ENCODE measurements around the gene IL1RAPL2.
"Not testable (repeated sequence)": the region's sequence is repeated elsewhere in the genome, so short reads cannot be mapped to it uniquely, and the experiment has no call there.

Gene IL1RAPL2

DNA sequence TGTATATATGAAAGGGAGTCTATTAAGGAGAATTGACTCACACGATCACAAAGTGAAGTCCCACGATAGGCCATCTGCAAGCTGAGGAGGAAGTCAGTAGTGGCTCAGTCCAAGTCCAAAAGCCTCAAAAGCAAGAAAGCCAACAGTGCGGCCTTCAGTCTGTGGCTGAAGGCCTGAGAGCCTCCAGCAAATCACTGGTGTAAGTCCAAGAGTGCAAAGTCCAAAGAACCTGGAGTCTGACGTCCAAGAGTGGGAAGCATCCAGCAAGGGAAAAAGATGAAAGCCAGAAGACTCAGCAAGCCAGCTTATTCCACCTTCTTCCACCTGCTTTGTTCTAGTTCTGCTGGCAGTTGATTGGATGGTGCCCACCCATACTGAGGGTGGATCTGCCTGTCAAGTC is 104.1 kb downstream of the IL1RAPL2 start:
- no peak for DNase-seq (ENCODE audit: low spot score)

GRCh38 chrX:104677517-104677916 is 111.5 kb downstream of the IL1RAPL2 start:
- DNase-seq (ENCODE audit: low spot score), result not testable (repeated sequence)

DNA sequence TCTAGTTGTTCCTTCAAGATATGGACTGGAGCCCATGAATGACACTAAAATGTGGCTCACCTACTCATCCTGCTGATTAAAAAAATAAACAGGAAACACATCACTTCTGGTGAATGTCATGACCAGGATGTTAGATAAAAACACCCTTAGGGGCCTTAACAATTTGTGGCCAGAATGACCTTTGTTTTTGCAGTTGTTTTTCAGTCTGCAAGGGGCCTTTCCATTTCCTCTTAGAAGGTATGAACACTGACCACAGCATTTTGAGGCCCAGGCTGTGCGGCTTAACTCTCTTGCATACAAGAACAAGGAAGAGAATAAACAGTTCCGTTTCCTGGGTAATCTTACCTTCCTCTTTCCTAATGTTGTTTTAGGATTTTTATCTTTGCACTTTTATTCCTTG is 113.2 kb downstream of the IL1RAPL2 start:
- DNase-seq (ENCODE audit: low spot score), result no peak

DNA sequence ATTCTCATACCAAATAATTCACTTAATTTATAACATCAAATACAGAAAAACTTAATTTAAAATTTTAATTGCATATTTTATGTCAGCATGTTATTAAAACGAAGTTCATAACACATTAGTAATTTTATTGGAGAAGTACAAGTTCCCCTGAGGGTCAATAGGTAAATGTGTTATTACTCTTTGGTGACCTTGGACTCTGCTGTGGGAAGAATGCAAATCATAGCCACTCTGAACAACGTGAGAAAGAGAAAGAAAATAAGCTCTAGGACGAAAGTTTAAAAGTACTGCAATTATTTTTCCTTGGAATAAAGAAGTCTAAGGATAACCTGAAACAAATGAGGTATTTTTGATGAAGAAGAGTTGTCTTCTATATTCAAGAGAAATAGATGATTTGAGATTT is 115.2 kb downstream of the IL1RAPL2 start:
- no peak for DNase-seq (ENCODE audit: low spot score)

GRCh38 chrX:104684077-104684476 is 118.1 kb downstream of the IL1RAPL2 start:
- DNase-seq (ENCODE audit: low spot score), result no peak

GRCh38 chrX:104695593-104695992 is 129.6 kb downstream of the IL1RAPL2 start:
- no peak for DNase-seq (ENCODE audit: low spot score)

- DNase-seq (ENCODE audit: low spot score), result no peak
These were observed 130.7 kb downstream of the IL1RAPL2 start for GRCh38 chrX:104696667-104697066.

DNA sequence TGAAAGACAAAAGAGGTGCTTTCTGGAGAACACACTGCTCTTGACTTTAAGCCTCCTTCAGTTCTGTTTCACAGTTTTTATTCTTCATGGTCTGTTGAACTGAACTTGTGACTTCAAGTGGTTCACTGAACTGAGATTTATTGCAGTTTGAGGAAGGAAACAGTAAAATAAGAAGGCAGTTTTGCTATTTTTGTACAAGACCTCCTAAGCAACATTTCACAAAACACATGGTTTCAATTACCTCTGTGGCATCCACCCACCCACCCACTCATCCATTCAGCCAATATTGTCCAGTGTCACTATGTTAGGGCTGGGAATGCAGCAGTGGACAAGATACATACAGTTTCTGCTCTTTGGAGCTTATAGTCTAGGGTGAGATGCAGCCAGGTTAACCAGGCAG is 131.3 kb downstream of the IL1RAPL2 start:
- DNase-seq (ENCODE audit: low spot score), result no peak

GRCh38 chrX:104707042-104707441 is 141.0 kb downstream of the IL1RAPL2 start:
- DNase-seq (ENCODE audit: low spot score), result no peak

DNA sequence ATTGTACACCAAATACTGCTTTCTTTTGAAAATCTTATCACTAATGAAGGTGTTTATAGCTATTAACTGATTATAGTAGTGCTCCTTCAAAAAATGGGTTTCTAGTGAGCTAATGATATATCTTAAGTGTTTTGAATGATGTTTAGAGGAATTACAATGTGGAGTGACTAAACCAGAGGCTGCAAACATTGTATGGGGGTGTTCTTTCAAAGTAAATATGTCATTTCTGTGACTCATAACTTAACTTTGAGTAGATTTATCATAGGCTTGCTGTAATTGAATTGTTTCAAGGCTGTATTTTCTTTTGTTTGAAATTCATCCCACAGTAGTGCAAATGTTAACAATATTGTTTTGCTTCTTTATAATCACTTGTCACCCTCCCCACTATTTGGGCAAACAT is 141.6 kb downstream of the IL1RAPL2 start:
- DNase-seq (ENCODE audit: low spot score), result no peak

DNA sequence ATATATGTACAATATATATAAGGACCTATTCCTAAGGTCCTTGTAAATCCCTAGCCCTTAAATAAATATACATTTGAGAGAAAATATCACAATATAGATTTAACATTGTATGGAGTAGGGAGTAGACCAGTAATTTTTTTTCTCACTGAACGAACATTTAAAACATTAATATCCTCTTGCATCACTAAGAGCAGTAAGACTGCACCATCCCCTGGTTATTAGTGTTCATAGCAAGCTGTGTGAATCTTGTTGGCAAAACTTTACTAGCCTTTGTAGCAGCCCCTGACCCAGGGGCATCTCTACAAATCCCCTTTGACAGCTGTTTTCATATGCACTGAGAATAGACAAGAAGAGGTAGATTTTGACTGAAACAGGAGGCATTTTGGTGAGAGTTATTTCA is 146.5 kb downstream of the IL1RAPL2 start:
- DNase-seq (ENCODE audit: low spot score), result no peak

DNA sequence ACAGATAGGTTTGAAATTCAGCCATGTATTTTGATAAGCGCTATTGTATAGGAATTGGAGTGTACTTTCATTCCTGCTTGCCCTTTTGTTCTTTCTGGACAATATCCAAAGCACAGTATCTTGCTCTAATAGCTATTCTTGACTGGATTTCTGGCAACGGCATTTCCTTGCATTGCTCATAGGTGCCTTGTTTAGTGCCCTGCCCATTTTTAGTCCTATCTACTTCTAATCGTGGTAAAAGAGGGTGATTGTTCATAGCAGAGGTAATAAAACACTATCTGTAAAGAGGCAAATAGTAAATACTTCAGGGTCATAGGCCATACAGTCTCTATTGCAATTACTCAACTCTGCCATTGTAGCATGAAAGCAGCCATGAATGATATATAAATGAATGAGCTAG is 155.9 kb downstream of the IL1RAPL2 start:
- DNase-seq (ENCODE audit: low spot score), result no peak

GRCh38 chrX:104728456-104728855 is 162.5 kb downstream of the IL1RAPL2 start:
- DNase-seq (ENCODE audit: low spot score), result no peak

DNA sequence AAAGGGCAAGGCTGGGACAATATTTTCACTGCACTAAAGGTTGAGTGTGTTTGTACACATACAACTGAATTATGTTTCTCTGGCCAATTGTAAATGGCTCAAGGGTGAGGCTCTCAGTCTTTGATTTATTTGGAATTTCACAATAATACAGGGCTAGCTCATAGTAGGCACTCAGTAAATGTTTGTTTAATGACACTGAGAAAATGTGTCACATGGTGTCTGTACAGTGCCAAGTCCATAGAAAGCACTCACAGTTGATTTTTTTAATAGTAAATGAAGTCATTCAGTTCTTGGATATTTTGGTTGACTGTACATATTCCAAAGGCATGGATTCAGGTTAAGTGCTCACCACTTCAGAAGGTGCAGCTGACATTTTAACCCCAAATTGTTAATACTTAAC is 176.4 kb downstream of the IL1RAPL2 start:
- DNase-seq (ENCODE audit: low spot score), result no peak

- DNase-seq (ENCODE audit: low spot score), result no peak
These were observed 179.2 kb downstream of the IL1RAPL2 start for GRCh38 chrX:104745152-104745551.

DNA sequence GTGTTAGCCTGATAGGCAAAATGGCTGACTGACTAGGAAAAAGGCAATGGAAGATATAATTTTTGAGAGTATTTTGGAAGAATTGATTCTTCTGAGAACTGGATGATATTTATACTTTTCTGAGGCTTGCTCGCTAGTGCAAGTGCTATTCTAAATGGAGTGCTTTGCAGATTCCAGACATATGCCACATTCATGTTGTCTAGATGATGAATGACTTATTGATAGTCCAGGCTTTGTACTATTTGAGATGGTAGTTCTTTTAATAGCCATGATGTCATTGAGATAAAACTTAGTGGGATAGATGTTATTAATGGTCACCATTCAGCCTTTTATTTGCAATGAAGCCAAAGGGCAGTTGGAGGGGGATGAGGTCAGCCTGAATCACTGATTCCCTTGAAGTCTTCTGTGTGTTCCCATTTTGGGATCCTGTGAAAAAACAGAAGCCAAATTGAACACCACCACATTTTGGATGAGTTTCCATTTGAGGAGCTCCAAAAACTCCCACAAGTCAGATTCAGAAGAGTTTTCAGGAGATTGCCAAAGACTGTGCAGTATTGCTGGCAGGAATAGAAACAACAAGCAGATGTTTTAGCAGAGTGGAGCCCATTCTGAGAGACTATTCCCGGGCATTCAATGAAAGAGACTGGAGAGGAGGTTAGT is 184.1 kb downstream of the IL1RAPL2 start:
- DNase-seq (ENCODE audit: low spot score), result peak; percentile 2

GRCh38 chrX:104762641-104763040 is 196.6 kb downstream of the IL1RAPL2 start:
- no peak for DNase-seq (ENCODE audit: low spot score)

- DNase-seq (ENCODE audit: low spot score), result no peak
These were observed 223.8 kb downstream of the IL1RAPL2 start for GRCh38 chrX:104789784-104790183.

DNA sequence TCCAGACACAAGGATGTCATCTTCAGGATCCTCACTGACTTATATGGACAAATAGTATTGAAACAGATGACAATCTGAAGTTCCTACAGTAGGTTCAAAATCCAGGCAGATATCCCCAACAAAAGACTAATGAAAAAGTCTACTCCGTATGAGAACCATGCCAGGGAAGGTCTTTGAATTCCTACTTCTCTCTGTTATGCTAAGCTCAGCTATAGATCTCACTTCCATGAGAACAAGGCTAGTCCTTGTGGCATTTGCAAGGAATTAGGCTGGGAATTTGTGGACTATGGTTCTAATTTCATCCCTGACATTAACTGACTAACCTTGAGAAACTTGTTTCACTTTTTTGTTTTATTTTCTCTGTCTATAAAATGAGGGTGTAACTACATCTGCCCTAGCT is 229.8 kb downstream of the IL1RAPL2 start:
- no peak for DNase-seq (ENCODE audit: low spot score)

- DNase-seq (ENCODE audit: low spot score), result no peak
These were observed 237.2 kb downstream of the IL1RAPL2 start for GRCh38 chrX:104803219-104803618.

DNA sequence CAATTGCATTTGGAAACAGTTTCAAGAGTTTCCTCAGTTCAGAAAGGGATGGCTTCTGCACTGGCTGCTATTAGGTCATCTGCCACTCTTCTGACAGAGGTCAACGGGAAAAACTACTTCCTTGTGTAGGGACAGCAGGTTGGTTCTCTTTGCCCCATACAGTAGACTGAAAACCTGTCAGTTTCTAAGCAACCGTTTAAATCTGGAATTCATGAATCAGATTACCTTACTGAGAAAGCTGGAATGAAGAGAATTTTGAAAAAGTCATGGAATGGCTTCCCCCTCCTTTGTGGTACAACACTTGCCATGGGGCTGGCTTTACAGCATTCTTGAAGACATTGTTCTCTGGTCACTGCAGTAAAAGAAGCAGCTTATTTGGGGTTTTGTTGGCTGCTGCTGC is 240.3 kb downstream of the IL1RAPL2 start:
- no peak for DNase-seq (ENCODE audit: low spot score)

- no peak for DNase-seq (ENCODE audit: low spot score)
These were observed 267.4 kb downstream of the IL1RAPL2 start for GRCh38 chrX:104833401-104833800.

DNA sequence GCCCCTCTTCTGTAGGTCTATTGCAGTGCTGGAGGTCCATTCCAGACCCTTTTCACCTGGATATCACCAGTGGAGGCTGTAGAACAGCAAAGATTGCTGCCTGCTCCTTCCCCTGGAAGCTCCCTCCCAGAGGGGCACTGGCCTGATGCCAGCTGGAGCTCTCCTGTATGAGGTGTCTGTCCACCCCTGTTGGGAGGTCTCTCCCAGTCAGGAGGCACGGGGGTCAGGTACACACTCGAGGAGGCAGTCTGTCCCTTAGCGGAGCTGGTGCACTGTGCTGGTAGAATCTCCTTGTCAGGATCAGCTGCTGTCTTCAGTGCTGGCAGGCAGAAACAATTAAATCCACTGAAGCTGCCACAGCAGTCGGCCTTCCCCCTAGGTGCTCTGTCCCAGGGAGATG is 276.6 kb downstream of the IL1RAPL2 start:
- no peak for DNase-seq (ENCODE audit: low spot score)

DNA sequence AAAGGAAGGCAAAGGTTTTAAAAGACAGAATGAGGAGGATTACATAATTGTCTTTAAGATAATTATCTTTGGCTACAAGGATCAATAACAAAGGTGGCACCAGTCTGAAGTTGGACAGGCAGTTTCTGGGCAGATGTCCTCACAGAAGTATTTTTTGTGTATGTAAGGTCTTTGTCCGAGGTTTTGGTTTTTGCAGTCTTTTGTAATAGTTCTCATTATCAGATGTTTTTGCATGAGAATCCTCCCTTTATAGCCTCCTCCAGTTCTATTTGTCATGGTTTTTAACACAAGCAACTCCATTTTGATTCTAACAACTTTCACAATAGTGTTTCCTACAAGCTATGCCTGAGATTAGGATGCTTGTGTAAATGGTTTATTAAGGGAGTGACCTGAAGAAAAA is 286.2 kb downstream of the IL1RAPL2 start:
- no peak for DNase-seq (ENCODE audit: low spot score)

- no peak for DNase-seq (ENCODE audit: low spot score)
These were observed 288.2 kb downstream of the IL1RAPL2 start for GRCh38 chrX:104854188-104854587.
